ENCODE results near the gene SSBP3.

- TF ChIP-seq CTCF (IDR thresholded peaks at IDR 0.05) = no peak
- TF ChIP-seq POLR2A (IDR thresholded peaks at IDR 0.05) = no peak
Measured at GRCh38 chr1:54199765-54200518, 206.3 kb downstream of the SSBP3 start, which contains the start of the genes CYB5RL and MRPL37.

All from breast epithelium (tissue), 3 donors.